K562 (cell line): ENCODE data around the gene CHDH.

Experiments
- ATF2 ChIP-seq: sonication (generic); formaldehyde crosslinking; IDR thresholded peaks from 2 replicates; pipeline ENCODE4 v1.8.1; 2022; ENCODE audit warnings: missing genetic modification reagents
- BRF2 ChIP-seq: IDR thresholded peaks from 3 replicates; pipeline ENCODE4 v1.6.1; 2011; ENCODE audit warnings: borderline replicate concordance, mild to moderate bottlenecking; ENCODE audit not compliant: insufficient read length, insufficient read depth
- CBX2 ChIP-seq: fragments of 200-600 bp; sonication (generic); IDR thresholded peaks from one replicate; pipeline ENCODE4 v1.6.1; 2012; ENCODE audit warnings: mild to moderate bottlenecking, low read length, inconsistent platforms; ENCODE audit not compliant: insufficient read depth, poor library complexity, severe bottlenecking
- HDAC2 ChIP-seq: fragments of 450-650 bp; IDR thresholded peaks from 2 replicates; pipeline ENCODE4 v1.6.1; 2016; ENCODE audit warnings: mild to moderate bottlenecking
- MEF2A ChIP-seq: IDR thresholded peaks from 2 replicates; pipeline ENCODE4 v1.6.1; 2011; ENCODE audit warnings: low read depth, mild to moderate bottlenecking, low read length, moderate library complexity; ENCODE audit not compliant: control insufficient read depth
- MNT ChIP-seq, 2 experiments: fragments of 450-650 bp; conservative IDR thresholded peaks; 2 replicates each; pipeline ENCODE4 v1.6.1; 2017; ENCODE audit warnings: mild to moderate bottlenecking in 2 of 2, moderate library complexity in 2 of 2
- PHF8 ChIP-seq: fragments of 200-600 bp; sonication (generic); IDR thresholded peaks from 2 replicates; pipeline ENCODE4 v1.6.1; 2012; ENCODE audit warnings: mixed run types, mild to moderate bottlenecking, inconsistent platforms, low read length, moderate library complexity, borderline replicate concordance
- POLR2G ChIP-seq: fragments of 200-400 bp; formaldehyde crosslinking; IDR thresholded peaks from 2 replicates; pipeline ENCODE4 v1.6.1; 2017; ENCODE audit warnings: low read depth, mild to moderate bottlenecking, antibody characterized with exemption, low read length, moderate library complexity
- PREB ChIP-seq: sonication (generic); formaldehyde crosslinking; IDR thresholded peaks from 2 replicates; pipeline ENCODE4 v1.8.1; 2023; ENCODE audit warnings: mild to moderate bottlenecking, missing genetic modification reagents
- RAD21 ChIP-seq, 2 experiments: fragments of 250-450 bp in 1 of 2; fragments of 450-650 bp in 1 of 2; sonication (Bioruptor Pico) in 1 of 2; formaldehyde crosslinking in 1 of 2; IDR thresholded peaks in 1 of 2; conservative IDR thresholded peaks in 1 of 2; 2 replicates each; pipeline versions ENCODE4 v1.4.0 to v1.8.0; 2020 to 2022; ENCODE audit warnings: mild to moderate bottlenecking in 2 of 2, moderate library complexity in 1 of 2
- SMAD3 ChIP-seq: fragments of 450-650 bp; formaldehyde crosslinking; conservative IDR thresholded peaks from 2 replicates; pipeline ENCODE4 v1.4.0; 2020; ENCODE audit warnings: mild to moderate bottlenecking
- SP1 ChIP-seq: sonication (generic); formaldehyde crosslinking; IDR thresholded peaks from 2 replicates; pipeline ENCODE4 v1.8.1; 2022; ENCODE audit warnings: mild to moderate bottlenecking, missing genetic modification reagents
- ZNF274 ChIP-seq: IDR thresholded peaks from 2 replicates; pipeline ENCODE4 v1.6.1; 2011; ENCODE audit warnings: low read depth, mild to moderate bottlenecking, low read length, moderate library complexity, borderline replicate concordance

- TF ChIP-seq ZNF274 (no peak), SMAD3 (no peak), PREB (no peak), PHF8 (no peak), SP1 (CRISPR knock-in tag) (no peak), POLR2G (no peak), HDAC2 (no peak), CBX2 (no peak), MEF2A (no peak), BRF2 (no peak), MNT (conservative IDR thresholded peaks at IDR 0.05) (no peak), RAD21 (CRISPR knock-in tag; conservative IDR thresholded peaks at IDR 0.05 in 1 of 2, IDR thresholded peaks at IDR 0.05 in 1 of 2) (no peak), ATF2 (CRISPR knock-in tag) (no peak)
Measured at GRCh38 chr3:53817211-53817610, 29.0 kb downstream of the CHDH start.
